Hepatocyte (in vitro differentiated cells): ENCODE results near the gene SGPL1. TPM values are rescaled to one million over a fixed set of nuclear protein-coding genes. Genes with fewer than 3 reads are reported as not detected.

Source experiments
- DNase-seq: peaks from one replicate; pipeline ENCODE4 v3.0.0-alpha.2; 2016; ENCODE audit warnings: low spot score
- H2AFZ ChIP-seq: fragments of 200-600 bp; sonication (generic); 2 replicates; pipeline ENCODE4 v1.6.0; 2016; ENCODE audit warnings: antibody characterized with exemption, mild to moderate bottlenecking
- H3K27ac ChIP-seq: fragments of 200-600 bp; sonication (generic); 2 replicates; pipeline ENCODE4 v1.5.1; 2016; ENCODE audit warnings: mild to moderate bottlenecking
- H3K27me3 ChIP-seq: fragments of 200-600 bp; sonication (generic); 2 replicates; pipeline ENCODE4 v1.6.1; 2016
- H3K36me3 ChIP-seq: fragments of 200-600 bp; sonication (generic); replicated peaks from 2 replicates; pipeline ENCODE4 v1.5.1; 2016; ENCODE audit warnings: low read depth; ENCODE audit not compliant: insufficient read depth
- H3K4me1 ChIP-seq: fragments of 200-600 bp; sonication (generic); 2 replicates; pipeline ENCODE4 v1.5.1; 2016; ENCODE audit warnings: mild to moderate bottlenecking, moderate library complexity; ENCODE audit not compliant: insufficient read depth
- H3K4me2 ChIP-seq: fragments of 200-600 bp; sonication (generic); 2 replicates; pipeline ENCODE4 v1.6.0; 2016
- H3K4me3 ChIP-seq: fragments of 200-600 bp; sonication (generic); 2 replicates; pipeline ENCODE4 v1.5.1; 2016; ENCODE audit warnings: mild to moderate bottlenecking
- H3K79me2 ChIP-seq: fragments of 200-600 bp; sonication (generic); 2 replicates; pipeline ENCODE4 v1.6.0; 2017; ENCODE audit warnings: mild to moderate bottlenecking
- H3K9me2 ChIP-seq: fragments of 200-600 bp; sonication (generic); replicated peaks from 2 replicates; pipeline ENCODE4 v1.6.0; 2017; ENCODE audit warnings: mild to moderate bottlenecking; ENCODE audit not compliant: insufficient read depth
- H3K9me3 ChIP-seq: fragments of 200-600 bp; sonication (generic); 2 replicates; pipeline ENCODE4 v1.5.1; 2016; ENCODE audit warnings: low read depth, mild to moderate bottlenecking
- H4K20me1 ChIP-seq: fragments of 200-600 bp; sonication (generic); 2 replicates; pipeline ENCODE4 v1.6.0; 2016; ENCODE audit warnings: mild to moderate bottlenecking; ENCODE audit not compliant: insufficient read depth, poor library complexity, severe bottlenecking
- EZH2 ChIP-seq: fragments of 200-600 bp; sonication (generic); IDR thresholded peaks from 2 replicates; pipeline ENCODE4 v1.6.1; 2016; ENCODE audit warnings: antibody characterized with exemption, mild to moderate bottlenecking, borderline replicate concordance
- EZH2phosphoT487 ChIP-seq: fragments of 200-600 bp; sonication (generic); IDR thresholded peaks from one replicate; pipeline ENCODE4 v1.6.1; 2018; ENCODE audit warnings: antibody characterized with exemption, mild to moderate bottlenecking, low read depth, moderate library complexity; ENCODE audit not compliant: unreplicated experiment, severe bottlenecking
- WGBS: methylation state at CpG from one replicate; pipeline ENCODE4 v1.1.6; 2016; ENCODE audit warnings: low lambda C conversion rate; ENCODE audit errors: missing lambda C conversion rate; 5-methylcytosine and 5-hydroxymethylcytosine counted together
- polyA plus RNA-seq: library from polyadenylated mRNA; unstranded; fragments of >200 nt; fragmentation: Nextera tagmentation; extraction: Ambion mirVana; gene quantifications from 2 replicates; pipeline ENCODE4 v1.2.1, GENCODE V29; 2016
- total RNA-seq: library from RNA; depleted of rRNA; stranded (reverse); fragments of >200 nt; gene quantifications from 2 replicates; pipeline ENCODE4 v1.2.3, GENCODE V29; 2014
- TF ChIP-seq, protein P1 (sequence below): fragments of 200-600 bp; sonication (generic); IDR thresholded peaks from 2 replicates; pipeline ENCODE4 v1.5.1; 2016; ENCODE audit warnings: antibody characterized with exemption, mild to moderate bottlenecking; ENCODE audit not compliant: poor library complexity

The SGPL1 gene
- total and polyA plus RNA-seq, 2 experiments from 2014 or later, result 20.2 to 43.5 TPM

GRCh38 chr10:70920519-70920918, 104.8 kb downstream of the SGPL1 start:
- no peak overlapping the region for H3K4me3 ChIP-seq
- no peak overlapping the region for H3K27ac ChIP-seq
- whole genome bisulfite sequencing, result 80% methylated on average over 4 of the region's 4 CpGs
- no peak for TF ChIP-seq EZH2
- TF ChIP-seq, protein P1, sequence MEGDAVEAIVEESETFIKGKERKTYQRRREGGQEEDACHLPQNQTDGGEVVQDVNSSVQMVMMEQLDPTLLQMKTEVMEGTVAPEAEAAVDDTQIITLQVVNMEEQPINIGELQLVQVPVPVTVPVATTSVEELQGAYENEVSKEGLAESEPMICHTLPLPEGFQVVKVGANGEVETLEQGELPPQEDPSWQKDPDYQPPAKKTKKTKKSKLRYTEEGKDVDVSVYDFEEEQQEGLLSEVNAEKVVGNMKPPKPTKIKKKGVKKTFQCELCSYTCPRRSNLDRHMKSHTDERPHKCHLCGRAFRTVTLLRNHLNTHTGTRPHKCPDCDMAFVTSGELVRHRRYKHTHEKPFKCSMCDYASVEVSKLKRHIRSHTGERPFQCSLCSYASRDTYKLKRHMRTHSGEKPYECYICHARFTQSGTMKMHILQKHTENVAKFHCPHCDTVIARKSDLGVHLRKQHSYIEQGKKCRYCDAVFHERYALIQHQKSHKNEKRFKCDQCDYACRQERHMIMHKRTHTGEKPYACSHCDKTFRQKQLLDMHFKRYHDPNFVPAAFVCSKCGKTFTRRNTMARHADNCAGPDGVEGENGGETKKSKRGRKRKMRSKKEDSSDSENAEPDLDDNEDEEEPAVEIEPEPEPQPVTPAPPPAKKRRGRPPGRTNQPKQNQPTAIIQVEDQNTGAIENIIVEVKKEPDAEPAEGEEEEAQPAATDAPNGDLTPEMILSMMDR, result no peak
- TF ChIP-seq EZH2phosphoT487, result no peak
- H3K36me3 ChIP-seq, result no peaks in the 10 kb centered on the region
- no peak for DNase-seq
- H3K27me3 ChIP-seq, result peaks cover 7% of the 10 kb centered on the region
- H3K9me2 ChIP-seq, result no peaks in the 10 kb centered on the region
- H3K79me2 ChIP-seq, result no peaks in the 10 kb centered on the region
- H4K20me1 ChIP-seq, result no peaks in the 10 kb centered on the region
- no peaks in the 10 kb centered on the region for H3K4me1 ChIP-seq
- no peak overlapping the region for H3K4me2 ChIP-seq
- H2AFZ ChIP-seq, result no peak overlapping the region
- no peaks in the 10 kb centered on the region for H3K9me3 ChIP-seq

GRCh38 chr10:70921285-70921684, 105.5 kb downstream of the SGPL1 start:
- no peaks in the 10 kb centered on the region for H4K20me1 ChIP-seq
- no peaks in the 10 kb centered on the region for H3K9me2 ChIP-seq
- no peaks in the 10 kb centered on the region for H3K36me3 ChIP-seq
- TF ChIP-seq, protein P1, result no peak
- no peak for TF ChIP-seq EZH2
- TF ChIP-seq EZH2phosphoT487, result no peak
- no peak overlapping the region for H2AFZ ChIP-seq
- no peak for DNase-seq
- no peaks in the 10 kb centered on the region for H3K4me1 ChIP-seq
- WGBS, result 75% methylated on average over 1 of the region's 1 CpG
- no peaks in the 10 kb centered on the region for H3K9me3 ChIP-seq
- no peaks in the 10 kb centered on the region for H3K79me2 ChIP-seq
- H3K27ac ChIP-seq, result no peak overlapping the region
- no peak overlapping the region for H3K4me2 ChIP-seq
- H3K27me3 ChIP-seq, result peaks cover 7% of the 10 kb centered on the region
- H3K4me3 ChIP-seq, result no peak overlapping the region

DNA sequence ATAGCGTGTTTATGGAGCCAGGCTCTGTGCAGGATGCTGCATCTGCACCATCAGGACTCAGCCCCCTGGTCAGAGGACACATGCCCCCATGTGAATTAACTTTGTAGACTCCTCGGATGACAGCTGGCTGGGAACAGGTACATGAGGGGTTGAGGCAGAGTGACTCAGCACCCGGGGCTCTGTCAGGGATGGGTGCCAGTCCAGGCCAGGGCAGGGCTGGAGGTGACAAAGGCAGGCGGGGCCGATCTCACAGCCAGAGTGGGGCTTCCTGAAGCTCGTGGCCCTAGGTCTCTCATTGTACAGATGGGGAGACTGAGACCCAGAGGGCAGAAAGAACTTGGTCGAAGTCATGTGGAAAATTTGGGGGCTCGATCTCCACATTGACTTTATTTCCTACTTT, 107.9 kb downstream of the SGPL1 start:
- Histone ChIP-seq H3K4me2 (no peak overlapping the region), H3K9me2 (no peaks in the 10 kb centered on the region), H4K20me1 (no peaks in the 10 kb centered on the region), H3K27ac (no peak overlapping the region), H3K27me3 (peaks cover 7% of the 10 kb centered on the region), H3K4me1 (no peaks in the 10 kb centered on the region), H3K79me2 (no peaks in the 10 kb centered on the region), H3K9me3 (no peaks in the 10 kb centered on the region), H3K36me3 (no peaks in the 10 kb centered on the region), H3K4me3 (no peak overlapping the region), H2AFZ (no peak overlapping the region)
- TF ChIP-seq, protein P1, result no peak
- DNase-seq, result no peak
- WGBS, result 87% methylated on average over 8 of the region's 8 CpGs
